ENCODE results near the gene IGSF3.

DNA sequence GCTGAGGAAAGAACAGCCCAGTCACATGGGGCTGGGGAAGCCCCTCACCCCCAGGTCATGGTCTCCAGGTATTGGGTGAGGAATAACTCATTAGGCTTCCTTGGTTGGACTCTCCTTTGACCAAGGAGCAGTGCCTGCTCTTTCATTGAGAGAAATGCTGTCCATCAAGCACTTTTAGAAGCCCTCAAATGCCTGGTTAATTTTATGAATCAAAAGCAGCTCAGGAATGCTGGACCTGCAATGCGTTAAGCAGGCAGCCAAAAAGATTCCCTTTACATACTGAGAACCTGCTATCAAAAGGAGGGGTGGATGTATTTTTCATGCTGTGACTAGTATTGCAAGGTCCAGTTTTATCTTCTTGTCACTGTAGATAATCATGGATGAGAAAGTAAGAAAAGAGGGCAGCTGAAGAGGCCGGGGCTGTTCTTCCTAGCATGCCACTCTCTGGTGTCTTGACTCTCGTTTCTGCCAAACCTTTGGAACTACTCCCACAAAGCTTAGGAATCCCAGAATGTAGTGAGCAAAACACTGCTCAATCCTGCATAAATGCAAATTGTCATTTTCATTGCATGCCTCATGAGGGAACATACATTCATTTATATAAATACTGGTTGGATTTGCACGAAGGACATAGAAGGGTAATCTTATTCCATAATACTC lies 94.6 kb downstream of the IGSF3 start:
- TF ChIP-seq FOSL1 (IDR thresholded peaks at IDR 0.05; ENCODE audit: insufficient read depth, low read depth, low read length), result no peak
- TF ChIP-seq, protein P1, sequence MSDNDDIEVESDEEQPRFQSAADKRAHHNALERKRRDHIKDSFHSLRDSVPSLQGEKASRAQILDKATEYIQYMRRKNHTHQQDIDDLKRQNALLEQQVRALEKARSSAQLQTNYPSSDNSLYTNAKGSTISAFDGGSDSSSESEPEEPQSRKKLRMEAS (IDR thresholded peaks at IDR 0.05), result no peak
- TF ChIP-seq, protein P2, sequence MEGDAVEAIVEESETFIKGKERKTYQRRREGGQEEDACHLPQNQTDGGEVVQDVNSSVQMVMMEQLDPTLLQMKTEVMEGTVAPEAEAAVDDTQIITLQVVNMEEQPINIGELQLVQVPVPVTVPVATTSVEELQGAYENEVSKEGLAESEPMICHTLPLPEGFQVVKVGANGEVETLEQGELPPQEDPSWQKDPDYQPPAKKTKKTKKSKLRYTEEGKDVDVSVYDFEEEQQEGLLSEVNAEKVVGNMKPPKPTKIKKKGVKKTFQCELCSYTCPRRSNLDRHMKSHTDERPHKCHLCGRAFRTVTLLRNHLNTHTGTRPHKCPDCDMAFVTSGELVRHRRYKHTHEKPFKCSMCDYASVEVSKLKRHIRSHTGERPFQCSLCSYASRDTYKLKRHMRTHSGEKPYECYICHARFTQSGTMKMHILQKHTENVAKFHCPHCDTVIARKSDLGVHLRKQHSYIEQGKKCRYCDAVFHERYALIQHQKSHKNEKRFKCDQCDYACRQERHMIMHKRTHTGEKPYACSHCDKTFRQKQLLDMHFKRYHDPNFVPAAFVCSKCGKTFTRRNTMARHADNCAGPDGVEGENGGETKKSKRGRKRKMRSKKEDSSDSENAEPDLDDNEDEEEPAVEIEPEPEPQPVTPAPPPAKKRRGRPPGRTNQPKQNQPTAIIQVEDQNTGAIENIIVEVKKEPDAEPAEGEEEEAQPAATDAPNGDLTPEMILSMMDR (IDR thresholded peaks at IDR 0.05; ENCODE audit: control extremely low read depth in 1 of 3, insufficient read depth in 1 of 3, low read depth in 1 of 3, low read length in 3 of 3), result no peak
- TF ChIP-seq CHD2 (IDR thresholded peaks at IDR 0.05; ENCODE audit: low read length), result no peak
- TF ChIP-seq TEAD4 (IDR thresholded peaks at IDR 0.05; ENCODE audit: low read depth, low read length), result no peak
- TF ChIP-seq NANOG (IDR thresholded peaks at IDR 0.05; ENCODE audit: insufficient read depth, low read depth, low read length, poor library complexity, severe bottlenecking), result no peak

All from H1 (cell line).